ENCODE results near the gene MFSD12.

Gene MFSD12

GRCh38 chr19:3557461-3558248 is at the start of gene MFSD12:
Gene MFSD12 (minus strand): TSS chr19:3557586. CDS start chr19:3557403, 183 bp downstream.
- Histone ChIP-seq H3K36me3 (ENCODE audit: control insufficient read depth, insufficient read depth, low read length) (no peaks in the 10 kb centered on the region), H3K9ac (ENCODE audit: low read depth, low read length) (no peak within 1 kb of the TSS), H3K4me1 (ENCODE audit: control insufficient read depth, insufficient read depth, low read length) (no peaks in the 10 kb centered on the region), H3K4me3 (ENCODE audit: low read depth, low read length) (peak within 1 kb of the TSS; percentile 69), H3K27me3 (ENCODE audit: control insufficient read depth, insufficient read depth, low read length) (peaks cover 3% of the 10 kb centered on the region), H3K9me3 (ENCODE audit: control insufficient read depth, insufficient read depth, low read length) (no peaks in the 10 kb centered on the region)

DNA sequence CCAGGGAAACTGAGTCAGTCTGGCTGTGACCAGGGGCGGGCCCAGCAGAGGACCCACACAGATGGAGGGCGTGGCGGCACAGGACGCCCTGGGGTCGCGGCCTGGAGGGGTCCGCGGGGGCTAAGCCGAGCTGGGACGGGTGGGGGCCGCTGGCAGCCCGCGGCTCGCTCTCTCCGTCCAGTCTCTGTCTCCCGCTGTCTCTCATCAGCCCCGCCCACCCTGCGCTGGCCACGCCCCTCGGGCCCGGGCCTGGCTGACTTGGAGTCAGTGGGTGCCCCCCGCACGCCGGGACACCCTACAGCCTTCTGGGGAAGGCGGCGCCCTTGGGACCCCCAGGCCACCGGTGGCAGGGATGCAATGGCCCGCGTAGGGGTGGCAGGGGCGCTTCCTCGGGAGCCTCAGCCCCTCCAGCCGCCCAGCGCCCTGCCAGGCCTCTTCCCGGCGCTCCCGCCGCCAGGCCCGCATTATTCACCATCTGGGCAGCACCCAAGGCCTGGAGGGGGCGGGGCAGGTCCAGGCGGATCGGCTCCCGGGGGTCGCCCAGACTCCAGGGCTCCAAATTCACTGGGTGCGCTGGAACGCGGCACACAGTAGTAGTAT is 49.4 kb upstream of the MFSD12 start, which contains the start of gene TBXA2R:
TSS of gene TBXA2R (minus strand) at position 186 of the 600 bp plus-strand sequence. CDS start 6,241 bp downstream, outside the sequence.
- H3K9me3 ChIP-seq (ENCODE audit: control insufficient read depth, insufficient read depth, low read length) = no peaks in the 10 kb centered on the region
- H3K9ac ChIP-seq (ENCODE audit: low read depth, low read length) = peak within 1 kb of the TSS; percentile 54
- H3K4me1 ChIP-seq (ENCODE audit: control insufficient read depth, insufficient read depth, low read length) = peaks cover 3% of the 10 kb centered on the region
- H3K4me3 ChIP-seq (ENCODE audit: low read depth, low read length) = peak within 1 kb of the TSS; percentile 66
- peaks cover 15% of the 10 kb centered on the region for H3K36me3 ChIP-seq (ENCODE audit: control insufficient read depth, insufficient read depth, low read length)
- H3K27me3 ChIP-seq (ENCODE audit: control insufficient read depth, insufficient read depth, low read length) = peaks cover 9% of the 10 kb centered on the region

DNA sequence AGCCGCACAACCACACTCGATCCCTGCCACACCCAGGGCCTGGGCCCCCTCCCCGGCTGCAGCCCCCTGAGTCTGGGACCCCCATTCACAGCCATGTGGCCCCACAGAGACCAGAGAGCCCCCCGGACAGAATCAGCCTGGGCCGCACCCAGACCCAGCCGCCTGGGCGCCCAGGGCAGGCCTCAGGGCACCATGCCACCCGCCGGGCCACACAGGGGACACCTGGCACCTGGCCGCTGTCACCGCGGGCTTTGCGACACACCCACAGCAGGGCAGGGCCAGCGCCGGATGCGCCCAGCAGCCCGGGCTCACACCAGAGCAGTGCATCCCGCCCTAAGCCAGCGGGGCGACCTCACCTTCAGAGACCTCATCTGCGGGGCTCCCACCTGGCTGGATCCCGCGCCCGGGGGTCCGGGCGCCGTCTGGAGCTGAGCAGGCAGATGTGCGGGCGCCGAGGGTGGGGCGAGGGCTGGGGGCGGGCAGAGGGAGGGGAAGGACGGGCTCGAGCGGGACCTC is 48.8 kb upstream of the MFSD12 start:
- peaks cover 9% of the 10 kb centered on the region for H3K27me3 ChIP-seq (ENCODE audit: control insufficient read depth, insufficient read depth, low read length)
- H3K36me3 ChIP-seq (ENCODE audit: control insufficient read depth, insufficient read depth, low read length) = peaks cover 10% of the 10 kb centered on the region
- H3K9ac ChIP-seq (ENCODE audit: low read depth, low read length) = no peak overlapping the region
- peaks cover 3% of the 10 kb centered on the region for H3K4me1 ChIP-seq (ENCODE audit: control insufficient read depth, insufficient read depth, low read length)
- no peaks in the 10 kb centered on the region for H3K9me3 ChIP-seq (ENCODE audit: control insufficient read depth, insufficient read depth, low read length)
- H3K4me3 ChIP-seq (ENCODE audit: low read depth, low read length) = peak overlapping the region; percentile 66

GRCh38 chr19:3605770-3606169 is 48.4 kb upstream of the MFSD12 start:
- Histone ChIP-seq H3K36me3 (ENCODE audit: control insufficient read depth, insufficient read depth, low read length) (peaks cover 5% of the 10 kb centered on the region), H3K27me3 (ENCODE audit: control insufficient read depth, insufficient read depth, low read length) (peaks cover 9% of the 10 kb centered on the region), H3K9ac (ENCODE audit: low read depth, low read length) (no peak overlapping the region), H3K4me3 (ENCODE audit: low read depth, low read length) (peak overlapping the region; percentile 66), H3K4me1 (ENCODE audit: control insufficient read depth, insufficient read depth, low read length) (peaks cover 3% of the 10 kb centered on the region), H3K9me3 (ENCODE audit: control insufficient read depth, insufficient read depth, low read length) (no peaks in the 10 kb centered on the region)

GRCh38 chr19:3605361-3605760 is 48.0 kb upstream of the MFSD12 start:
- H3K9me3 ChIP-seq (ENCODE audit: control insufficient read depth, insufficient read depth, low read length) = no peaks in the 10 kb centered on the region
- H3K27me3 ChIP-seq (ENCODE audit: control insufficient read depth, insufficient read depth, low read length) = peaks cover 9% of the 10 kb centered on the region
- H3K9ac ChIP-seq (ENCODE audit: low read depth, low read length) = no peak overlapping the region
- H3K4me1 ChIP-seq (ENCODE audit: control insufficient read depth, insufficient read depth, low read length) = peaks cover 3% of the 10 kb centered on the region
- peaks cover 5% of the 10 kb centered on the region for H3K36me3 ChIP-seq (ENCODE audit: control insufficient read depth, insufficient read depth, low read length)
- H3K4me3 ChIP-seq (ENCODE audit: low read depth, low read length) = peak overlapping the region; percentile 1

- peaks cover 9% of the 10 kb centered on the region for H3K27me3 ChIP-seq (ENCODE audit: control insufficient read depth, insufficient read depth, low read length)
- H3K4me3 ChIP-seq (ENCODE audit: low read depth, low read length) = no peak overlapping the region
- H3K9ac ChIP-seq (ENCODE audit: low read depth, low read length) = no peak overlapping the region
- peaks cover 3% of the 10 kb centered on the region for H3K4me1 ChIP-seq (ENCODE audit: control insufficient read depth, insufficient read depth, low read length)
- peaks cover 1% of the 10 kb centered on the region for H3K36me3 ChIP-seq (ENCODE audit: control insufficient read depth, insufficient read depth, low read length)
- no peaks in the 10 kb centered on the region for H3K9me3 ChIP-seq (ENCODE audit: control insufficient read depth, insufficient read depth, low read length)
Measured at GRCh38 chr19:3604987-3605343, 47.6 kb upstream of the MFSD12 start.

DNA sequence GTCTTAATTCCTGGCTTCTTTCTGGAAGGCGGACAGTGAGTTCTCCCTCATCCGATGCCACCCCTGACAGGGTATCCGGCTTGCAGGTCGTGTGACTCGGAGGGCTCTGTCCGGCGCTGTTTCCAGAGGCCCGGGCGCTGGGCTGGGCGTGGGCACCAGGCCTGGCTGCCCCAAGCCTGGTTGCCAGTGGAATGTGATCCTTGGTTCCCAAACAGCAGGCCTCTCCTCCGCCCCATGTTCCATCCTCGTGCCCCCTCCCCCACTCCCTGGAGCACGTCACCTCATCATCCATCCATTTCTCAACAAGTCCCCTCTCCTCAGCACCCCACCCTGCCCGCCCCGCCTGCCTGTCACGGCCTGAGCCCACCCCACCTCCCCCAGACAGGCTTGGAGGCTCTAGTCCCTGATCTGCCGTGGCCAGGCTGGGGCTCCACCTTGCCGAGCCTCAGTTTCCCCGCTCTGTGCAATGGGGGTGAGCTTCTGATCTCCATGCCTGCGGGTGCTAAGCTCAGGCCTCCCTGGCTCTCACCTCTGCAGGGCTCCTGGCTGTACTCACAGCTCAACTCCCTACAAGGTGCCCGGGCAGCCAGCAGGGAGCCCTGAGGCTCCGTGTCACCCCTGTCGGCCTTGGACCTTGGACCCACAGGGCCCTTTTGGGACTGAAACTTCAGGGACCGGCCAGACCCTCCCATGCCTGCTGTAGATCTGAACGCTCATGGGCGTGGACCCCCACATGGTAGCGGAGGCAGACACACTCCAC is 47.0 kb upstream of the MFSD12 start:
- Histone ChIP-seq H3K27me3 (ENCODE audit: control insufficient read depth, insufficient read depth, low read length) (peaks cover 9% of the 10 kb centered on the region), H3K4me3 (ENCODE audit: low read depth, low read length) (no peak overlapping the region), H3K9me3 (ENCODE audit: control insufficient read depth, insufficient read depth, low read length) (no peaks in the 10 kb centered on the region), H3K9ac (ENCODE audit: low read depth, low read length) (no peak overlapping the region), H3K4me1 (ENCODE audit: control insufficient read depth, insufficient read depth, low read length) (peaks cover 3% of the 10 kb centered on the region), H3K36me3 (ENCODE audit: control insufficient read depth, insufficient read depth, low read length) (no peaks in the 10 kb centered on the region)

GRCh38 chr19:3603121-3603811 is 45.9 kb upstream of the MFSD12 start:
- Histone ChIP-seq H3K27me3 (ENCODE audit: control insufficient read depth, insufficient read depth, low read length) (peaks cover 9% of the 10 kb centered on the region), H3K9me3 (ENCODE audit: control insufficient read depth, insufficient read depth, low read length) (no peaks in the 10 kb centered on the region), H3K4me1 (ENCODE audit: control insufficient read depth, insufficient read depth, low read length) (peaks cover 3% of the 10 kb centered on the region), H3K36me3 (ENCODE audit: control insufficient read depth, insufficient read depth, low read length) (no peaks in the 10 kb centered on the region), H3K4me3 (ENCODE audit: low read depth, low read length) (no peak overlapping the region), H3K9ac (ENCODE audit: low read depth, low read length) (no peak overlapping the region)

- Histone ChIP-seq H3K4me1 (ENCODE audit: control insufficient read depth, insufficient read depth, low read length) (no peaks in the 10 kb centered on the region), H3K4me3 (ENCODE audit: low read depth, low read length) (no peak overlapping the region), H3K9ac (ENCODE audit: low read depth, low read length) (no peak overlapping the region), H3K36me3 (ENCODE audit: control insufficient read depth, insufficient read depth, low read length) (no peaks in the 10 kb centered on the region), H3K27me3 (ENCODE audit: control insufficient read depth, insufficient read depth, low read length) (peaks cover 9% of the 10 kb centered on the region), H3K9me3 (ENCODE audit: control insufficient read depth, insufficient read depth, low read length) (no peaks in the 10 kb centered on the region)
Measured at GRCh38 chr19:3601021-3601420, 43.6 kb upstream of the MFSD12 start.

DNA sequence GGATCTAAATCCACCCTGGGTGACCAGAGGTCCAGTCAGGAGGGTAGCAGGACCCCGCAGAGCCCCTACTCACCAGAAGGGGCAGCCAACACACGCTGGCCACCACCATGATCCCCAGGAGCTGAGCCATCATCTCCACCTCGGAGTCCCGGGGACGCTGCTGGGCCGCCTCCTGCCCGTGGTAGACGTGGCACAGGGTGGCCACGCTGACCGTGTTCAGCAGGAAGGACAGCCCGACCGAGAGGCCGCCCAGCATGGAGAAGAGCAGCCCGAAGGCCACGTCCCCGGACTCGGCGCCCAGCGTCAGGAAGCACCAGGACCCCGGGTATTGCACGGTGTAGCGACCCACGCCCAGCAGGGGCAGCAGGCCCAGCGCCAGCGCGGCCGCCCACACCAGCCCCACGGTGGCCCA is 42.4 kb upstream of the MFSD12 start:
- Histone ChIP-seq H3K9me3 (ENCODE audit: control insufficient read depth, insufficient read depth, low read length) (no peaks in the 10 kb centered on the region), H3K27me3 (ENCODE audit: control insufficient read depth, insufficient read depth, low read length) (no peaks in the 10 kb centered on the region), H3K4me3 (ENCODE audit: low read depth, low read length) (no peak overlapping the region), H3K4me1 (ENCODE audit: control insufficient read depth, insufficient read depth, low read length) (no peaks in the 10 kb centered on the region), H3K9ac (ENCODE audit: low read depth, low read length) (no peak overlapping the region), H3K36me3 (ENCODE audit: control insufficient read depth, insufficient read depth, low read length) (no peaks in the 10 kb centered on the region)

- H3K9me3 ChIP-seq (ENCODE audit: control insufficient read depth, insufficient read depth, low read length) = peaks cover 3% of the 10 kb centered on the region
- no peak overlapping the region for H3K4me3 ChIP-seq (ENCODE audit: low read depth, low read length)
- H3K27me3 ChIP-seq (ENCODE audit: control insufficient read depth, insufficient read depth, low read length) = peaks cover 2% of the 10 kb centered on the region
- H3K9ac ChIP-seq (ENCODE audit: low read depth, low read length) = no peak overlapping the region
- H3K4me1 ChIP-seq (ENCODE audit: control insufficient read depth, insufficient read depth, low read length) = no peaks in the 10 kb centered on the region
- no peaks in the 10 kb centered on the region for H3K36me3 ChIP-seq (ENCODE audit: control insufficient read depth, insufficient read depth, low read length)
Measured at GRCh38 chr19:3595521-3596061, 38.2 kb upstream of the MFSD12 start.

Data from iPS-15b (cell line).